Mucosa of rectum (tissue), 2 donors: ENCODE results near the gene SLC6A19.
"Not testable (repeated sequence)": the region's sequence is repeated elsewhere in the genome, so short reads cannot be mapped to it uniquely, and the experiment has no call there.

ENCODE experiments used
- H3K27ac ChIP-seq, 2 donors: one replicate each; pipeline ENCODE4 v1.7.0; 2013; ENCODE audit warnings: inconsistent platforms in 2 of 2, low read depth in 2 of 2, low read length in 2 of 2
- H3K27me3 ChIP-seq, 2 donors: one replicate each; pipeline ENCODE4 v1.7.0; 2013; ENCODE audit warnings: low read length in 2 of 2; ENCODE audit not compliant: control insufficient read depth in 2 of 2, insufficient read depth in 2 of 2
- H3K36me3 ChIP-seq, 2 donors: one replicate each; pipeline ENCODE4 v1.7.0; 2013; ENCODE audit warnings: low read length in 2 of 2; ENCODE audit not compliant: control insufficient read depth in 2 of 2, insufficient read depth in 2 of 2
- H3K4me1 ChIP-seq, 2 donors: one replicate each; pipeline ENCODE4 v1.7.0; 2013; ENCODE audit warnings: low read length in 2 of 2, mild to moderate bottlenecking in 1 of 2; ENCODE audit not compliant: control insufficient read depth in 2 of 2, insufficient read depth in 2 of 2
- H3K4me3 ChIP-seq, 2 donors: one replicate each; pipeline ENCODE4 v1.7.0; 2013; ENCODE audit warnings: low read length in 2 of 2
- H3K9ac ChIP-seq, 2 donors: one replicate each; pipeline ENCODE4 v1.7.0; 2013; ENCODE audit warnings: low read length in 2 of 2, low read depth in 1 of 2, mild to moderate bottlenecking in 1 of 2
- H3K9me3 ChIP-seq, 2 donors: one replicate each; pipeline ENCODE4 v1.7.0; 2013; ENCODE audit warnings: low read length in 2 of 2; ENCODE audit not compliant: control insufficient read depth in 2 of 2
- donor health status: healthy.
- donor health status: Normal muscosa, but diverticular disease.

The SLC6A19 gene

GRCh38 chr5:1257363-1257762, 56.0 kb downstream of the SLC6A19 start:
- no peaks in the 10 kb centered on the region for H3K4me1 ChIP-seq
- no peak overlapping the region for H3K27ac ChIP-seq
- H3K36me3 ChIP-seq = no peaks in the 10 kb centered on the region
- H3K27me3 ChIP-seq = no peaks in the 10 kb centered on the region
- H3K9ac ChIP-seq = no peak overlapping the region
- no peaks in the 10 kb centered on the region for H3K9me3 ChIP-seq
- H3K4me3 ChIP-seq = no peak overlapping the region

- Histone ChIP-seq H3K36me3 (no peaks in the 10 kb centered on the region), H3K4me3 (no peak overlapping the region)
These were observed 56.4 kb downstream of the SLC6A19 start for GRCh38 chr5:1257841-1258240.

GRCh38 chr5:1259806-1260480, 58.5 kb downstream of the SLC6A19 start:
- no peaks in the 10 kb centered on the region for H3K4me1 ChIP-seq
- H3K4me3 ChIP-seq = no peak overlapping the region
- no peaks in the 10 kb centered on the region for H3K9me3 ChIP-seq
- H3K36me3 ChIP-seq = no peaks in the 10 kb centered on the region
- no peak overlapping the region for H3K27ac ChIP-seq
- H3K27me3 ChIP-seq = no peaks in the 10 kb centered on the region
- H3K9ac ChIP-seq = no peak overlapping the region

More at GRCh38 chr5:1257841-1258240, 56.4 kb downstream of the SLC6A19 start:
- Histone ChIP-seq H3K9me3 (no peaks in the 10 kb centered on the region), H3K27ac (no peak overlapping the region), H3K4me1 (no peaks in the 10 kb centered on the region), H3K27me3 (no peaks in the 10 kb centered on the region), H3K9ac (no peak overlapping the region)

GRCh38 chr5:1261643-1262042, 60.2 kb downstream of the SLC6A19 start:
- Histone ChIP-seq H3K27me3 (no peaks in the 10 kb centered on the region), H3K4me1 (no peaks in the 10 kb centered on the region), H3K36me3 (no peaks in the 10 kb centered on the region), H3K27ac (no peak overlapping the region), H3K9me3 (no peaks in the 10 kb centered on the region), H3K9ac (no peak overlapping the region), H3K4me3 (no peak overlapping the region)

- H3K27ac ChIP-seq = no peak overlapping the region
- no peaks in the 10 kb centered on the region for H3K36me3 ChIP-seq
- no peaks in the 10 kb centered on the region for H3K9me3 ChIP-seq
- no peak overlapping the region for H3K9ac ChIP-seq
- no peaks in the 10 kb centered on the region for H3K4me1 ChIP-seq
- no peaks in the 10 kb centered on the region for H3K27me3 ChIP-seq
- no peak overlapping the region for H3K4me3 ChIP-seq
These were observed 61.0 kb downstream of the SLC6A19 start for GRCh38 chr5:1262381-1262780.

- H3K9me3 ChIP-seq = no peaks in the 10 kb centered on the region
These were observed 62.8 kb downstream of the SLC6A19 start for GRCh38 chr5:1264211-1264610.

GRCh38 chr5:1265026-1265425, 63.6 kb downstream of the SLC6A19 start:
- H3K4me1 ChIP-seq = no peaks in the 10 kb centered on the region

More at GRCh38 chr5:1264211-1264610, 62.8 kb downstream of the SLC6A19 start:
- H3K4me3 ChIP-seq = no peak overlapping the region
- no peaks in the 10 kb centered on the region for H3K4me1 ChIP-seq
- H3K9ac ChIP-seq = no peak overlapping the region
- H3K36me3 ChIP-seq = no peaks in the 10 kb centered on the region
- no peaks in the 10 kb centered on the region for H3K27me3 ChIP-seq
- no peak overlapping the region for H3K27ac ChIP-seq

GRCh38 chr5:1265461-1266455, 64.4 kb downstream of the SLC6A19 start:
- H3K27me3 ChIP-seq = no peaks in the 10 kb centered on the region
- no peaks in the 10 kb centered on the region for H3K9me3 ChIP-seq
- no peak overlapping the region for H3K4me3 ChIP-seq
- no peaks in the 10 kb centered on the region for H3K36me3 ChIP-seq
- no peak overlapping the region for H3K27ac ChIP-seq
- H3K4me1 ChIP-seq = no peaks in the 10 kb centered on the region
- H3K9ac ChIP-seq = no peak overlapping the region

More at GRCh38 chr5:1265026-1265425, 63.6 kb downstream of the SLC6A19 start:
- Histone ChIP-seq H3K36me3 (no peaks in the 10 kb centered on the region), H3K27ac (no peak overlapping the region), H3K27me3 (no peaks in the 10 kb centered on the region), H3K9me3 (no peaks in the 10 kb centered on the region), H3K4me3 (no peak overlapping the region), H3K9ac (no peak overlapping the region)

GRCh38 chr5:1266791-1267190, 65.4 kb downstream of the SLC6A19 start:
- no peaks in the 10 kb centered on the region for H3K9me3 ChIP-seq
- no peak overlapping the region for H3K9ac ChIP-seq
- H3K4me3 ChIP-seq = no peak overlapping the region
- H3K4me1 ChIP-seq = no peaks in the 10 kb centered on the region
- no peaks in the 10 kb centered on the region for H3K27me3 ChIP-seq
- H3K27ac ChIP-seq = no peak overlapping the region
- H3K36me3 ChIP-seq = no peaks in the 10 kb centered on the region

GRCh38 chr5:1267464-1267863, 66.1 kb downstream of the SLC6A19 start:
- H3K27ac ChIP-seq, H3K4me3 ChIP-seq, H3K27me3 ChIP-seq, H3K36me3 ChIP-seq, H3K9ac ChIP-seq, H3K4me1 ChIP-seq, H3K9me3 ChIP-seq: not testable (repeated sequence)
